Small intestine (tissue), 7 donors: Measurements from ENCODE around the gene PPFIA2. TPM values are rescaled to one million over a fixed set of nuclear protein-coding genes. Genes with fewer than 3 reads are reported as not detected.

Experiments used
- DNase-seq, 2 donors: peaks; one replicate each; pipeline versions ENCODE4 v3.0.0 to v3.0.0-alpha.2; 2013
- FAIRE-seq: peaks from 2 replicates; lab custom pipeline; 2012; peaks lifted over from hg19 to GRCh38; lab: Jason Lieb, UNC
- H3K27ac ChIP-seq, 3 donors: one replicate each; pipeline ENCODE4 v1.5.1; 2013; ENCODE audit warnings: low read length in 2 of 3, mild to moderate bottlenecking in 2 of 3, control low read depth in 1 of 3, inconsistent platforms in 1 of 3, low read depth in 1 of 3, moderate library complexity in 1 of 3
- H3K27me3 ChIP-seq, 3 donors: one replicate each; pipeline ENCODE4 v1.6.1; 2013; ENCODE audit warnings: low read length in 3 of 3, inconsistent platforms in 1 of 3; ENCODE audit not compliant: control insufficient read depth in 3 of 3, insufficient read depth in 3 of 3
- H3K36me3 ChIP-seq, 3 donors: one replicate each; pipeline ENCODE4 v1.6.1; 2013; ENCODE audit warnings: low read length in 3 of 3, inconsistent platforms in 1 of 3, low read depth in 1 of 3, mild to moderate bottlenecking in 1 of 3, moderate library complexity in 1 of 3; ENCODE audit not compliant: control insufficient read depth in 3 of 3, insufficient read depth in 2 of 3
- H3K4me1 ChIP-seq, 3 donors: one replicate each; pipeline ENCODE4 v1.6.1; 2013; ENCODE audit warnings: low read length in 2 of 3, inconsistent platforms in 1 of 3, low read depth in 1 of 3, mild to moderate bottlenecking in 1 of 3, moderate library complexity in 1 of 3; ENCODE audit not compliant: control insufficient read depth in 3 of 3, insufficient read depth in 2 of 3
- H3K4me3 ChIP-seq, 3 donors: one replicate each; pipeline ENCODE4 v1.5.1; 2013; ENCODE audit warnings: low read length in 3 of 3, control low read depth in 1 of 3, inconsistent platforms in 1 of 3, low read depth in 1 of 3, mild to moderate bottlenecking in 1 of 3, moderate library complexity in 1 of 3
- H3K9me3 ChIP-seq, 2 donors: one replicate each; pipeline ENCODE4 v1.6.1; 2013; ENCODE audit warnings: low read depth in 1 of 2, low read length in 1 of 2; ENCODE audit not compliant: control insufficient read depth in 2 of 2, insufficient read depth in 1 of 2
- WGBS, 3 donors: extraction: QIAGEN DNeasy Blood & Tissue Kit; methylation state at CpG; one replicate each; pipeline ENCODE4 v1.1.7; 2013; 5-methylcytosine and 5-hydroxymethylcytosine counted together
- polyA plus RNA-seq, 4 donors: library from polyadenylated mRNA; stranded (reverse) in 3 of 4; unstranded in 1 of 4; fragments of 200-250 nt in 3 of 4; fragments of 120-200 nt in 1 of 4; gene quantifications; one replicate each; pipeline versions ENCODE4 v1.2.1 to v1.2.3, GENCODE V29; 2013
- donor health status: healthy with polysubstance abuse.
- donor health status: control.
- donor health status: control.
- donor health status: Bipolar disorder and iron deficiency.
- donor health status: healthy.

Gene PPFIA2
- polyA plus RNA-seq, 4 donors, result 0.55 to 2.6 TPM; not detected in 2

- FAIRE-seq (no peak), DNase-seq (no peak)
- Histone ChIP-seq H3K4me3 (no peak overlapping the region), H3K4me1 (no peaks in the 10 kb centered on the region), H3K27me3 (no peaks in the 10 kb centered on the region), H3K36me3 (no peaks in the 10 kb centered on the region), H3K27ac (no peak overlapping the region), H3K9me3 (no peaks in the 10 kb centered on the region)
- WGBS, 3 donors, result 51 to 61% (median 58%) methylated on average over 4 of the region's 4 CpGs
Measured at GRCh38 chr12:81339071-81339470, 420.1 kb downstream of the PPFIA2 start.

GRCh38 chr12:81337886-81338285, 421.3 kb downstream of the PPFIA2 start:
- Histone ChIP-seq H3K4me3 (no peak overlapping the region), H3K27me3 (no peaks in the 10 kb centered on the region), H3K27ac (no peak overlapping the region), H3K36me3 (no peaks in the 10 kb centered on the region), H3K4me1 (no peaks in the 10 kb centered on the region), H3K9me3 (no peaks in the 10 kb centered on the region)
- no peak for DNase-seq
- 78 to 90% (median 88%) methylated on average over 2 of the region's 2 CpGs for WGBS, 3 donors
- FAIRE-seq, result no peak

GRCh38 chr12:81333812-81334211, 425.3 kb downstream of the PPFIA2 start:
- H3K36me3 ChIP-seq, result no peaks in the 10 kb centered on the region
- no peaks in the 10 kb centered on the region for H3K27me3 ChIP-seq
- FAIRE-seq, result no peak
- 5 to 49% (median 10%) methylated on average over 2 of the region's 2 CpGs for WGBS, 3 donors
- H3K4me1 ChIP-seq, result no peaks in the 10 kb centered on the region
- H3K27ac ChIP-seq, result no peak overlapping the region
- no peaks in the 10 kb centered on the region for H3K9me3 ChIP-seq
- DNase-seq, result no peak
- H3K4me3 ChIP-seq, result no peak overlapping the region

- DNase-seq (no peak), FAIRE-seq (no peak)
- H3K4me3 ChIP-seq, result no peak overlapping the region
- no peaks in the 10 kb centered on the region for H3K36me3 ChIP-seq
- H3K4me1 ChIP-seq, result no peaks in the 10 kb centered on the region
- no peaks in the 10 kb centered on the region for H3K9me3 ChIP-seq
- no peaks in the 10 kb centered on the region for H3K27me3 ChIP-seq
- WGBS, 3 donors, result 40 to 50% (median 46%) methylated on average over 4 of the region's 4 CpGs
- no peak overlapping the region for H3K27ac ChIP-seq
Measured at GRCh38 chr12:81332054-81332453, 427.1 kb downstream of the PPFIA2 start.

- Histone ChIP-seq H3K4me3 (no peak overlapping the region), H3K27ac (no peak overlapping the region), H3K4me1 (no peaks in the 10 kb centered on the region), H3K9me3 (no peaks in the 10 kb centered on the region), H3K27me3 (no peaks in the 10 kb centered on the region), H3K36me3 (no peaks in the 10 kb centered on the region)
- DNase-seq (no peak), FAIRE-seq (no peak)
- WGBS, 3 donors, result 89 to 96% (median 92%) methylated on average over 1 of the region's 1 CpG
Measured at GRCh38 chr12:81330480-81330879, 428.7 kb downstream of the PPFIA2 start.

- no peaks in the 10 kb centered on the region for H3K4me1 ChIP-seq
- no peaks in the 10 kb centered on the region for H3K36me3 ChIP-seq
- WGBS, 3 donors, result 54 to 76% (median 69%) methylated on average over 2 of the region's 2 CpGs
- no peak overlapping the region for H3K27ac ChIP-seq
- FAIRE-seq (no peak), DNase-seq (peak; percentile 0 to 1)
- no peaks in the 10 kb centered on the region for H3K27me3 ChIP-seq
- no peaks in the 10 kb centered on the region for H3K9me3 ChIP-seq
- H3K4me3 ChIP-seq, result no peak overlapping the region
Measured at GRCh38 chr12:81329085-81329484, 430.1 kb downstream of the PPFIA2 start.

GRCh38 chr12:81327425-81327824, 431.7 kb downstream of the PPFIA2 start:
- FAIRE-seq (no peak), DNase-seq (no peak)
- Histone ChIP-seq H3K4me1 (no peaks in the 10 kb centered on the region), H3K4me3 (no peak overlapping the region), H3K9me3 (no peaks in the 10 kb centered on the region), H3K36me3 (no peaks in the 10 kb centered on the region), H3K27ac (no peak overlapping the region), H3K27me3 (no peaks in the 10 kb centered on the region)

- H3K9me3 ChIP-seq, result no peaks in the 10 kb centered on the region
- DNase-seq (no peak), FAIRE-seq (no peak)
- H3K27ac ChIP-seq, result no peak overlapping the region
- no peaks in the 10 kb centered on the region for H3K36me3 ChIP-seq
- H3K4me1 ChIP-seq, result no peaks in the 10 kb centered on the region
- H3K4me3 ChIP-seq, result no peak overlapping the region
- no peaks in the 10 kb centered on the region for H3K27me3 ChIP-seq
Measured at GRCh38 chr12:81325086-81325485, 434.1 kb downstream of the PPFIA2 start.

- no peak overlapping the region for H3K27ac ChIP-seq
- FAIRE-seq, result no peak
- no peaks in the 10 kb centered on the region for H3K27me3 ChIP-seq
- no peaks in the 10 kb centered on the region for H3K9me3 ChIP-seq
- H3K4me1 ChIP-seq, result no peaks in the 10 kb centered on the region
- no peaks in the 10 kb centered on the region for H3K36me3 ChIP-seq
- 54 to 71% (median 70%) methylated on average over 2 of the region's 2 CpGs for WGBS, 3 donors
- no peak overlapping the region for H3K4me3 ChIP-seq
- no peak for DNase-seq
Measured at GRCh38 chr12:81314903-81315531, 444.1 kb downstream of the PPFIA2 start.
